Vagina (tissue), 2 donors: ENCODE measurements around the gene VWA3B. TPM values are rescaled to one million over a fixed set of nuclear protein-coding genes. Genes with fewer than 3 reads are reported as not detected.

ENCODE experiments used
- DNase-seq, 2 donors: peaks; one replicate each; pipeline ENCODE4 v3.0.0-alpha.2; 2017; ENCODE audit errors: extremely low spot score in 2 of 2
- H3K27ac ChIP-seq: fragments of 200-600 bp; sonication (generic); one replicate; pipeline ENCODE4 v1.5.1; 2019
- H3K27me3 ChIP-seq: fragments of 200-600 bp; sonication (generic); one replicate; pipeline ENCODE4 v1.5.1; 2019
- H3K36me3 ChIP-seq, 2 donors: fragments of 200-600 bp; sonication (generic); one replicate each; pipeline ENCODE4 v1.5.1; 2017 to 2019
- H3K4me1 ChIP-seq: fragments of 200-600 bp; sonication (generic); one replicate; pipeline ENCODE4 v1.5.1; 2019
- H3K4me3 ChIP-seq, 2 donors: fragments of 200-600 bp; sonication (generic); 1 replicate in 1 of 2; 2 replicates in 1 of 2; pipeline ENCODE4 v1.5.1; 2016 to 2019
- H3K9me3 ChIP-seq: fragments of 200-600 bp; sonication (generic); one replicate; pipeline ENCODE4 v1.5.1; 2019
- POLR2A ChIP-seq, 2 donors: fragments of 450-650 bp; IDR thresholded peaks; one replicate each; pipeline ENCODE4 v1.6.1; 2017; ENCODE audit warnings: antibody characterized with exemption in 2 of 2, mild to moderate bottlenecking in 2 of 2, moderate library complexity in 2 of 2
- POLR2AphosphoS5 ChIP-seq, 2 donors: sonication (generic); formaldehyde crosslinking; IDR thresholded peaks; one replicate each; pipeline ENCODE4 v1.9.0; 2017; ENCODE audit warnings: antibody characterized with exemption in 2 of 2, mild to moderate bottlenecking in 2 of 2, low read depth in 1 of 2; ENCODE audit not compliant: insufficient read depth in 1 of 2
- intact Hi-C: fragments of 100-400 bp; cut with DNase I; formaldehyde crosslinking; loops from one replicate; pipeline ENCODE4 v1.15.1; 2023
- total RNA-seq: library from RNA; depleted of rRNA; stranded (reverse); fragments of >200 nt; gene quantifications from one replicate; pipeline ENCODE4 v1.2.3, GENCODE V29; 2016
- TF ChIP-seq, protein P1 (sequence below), 3 experiments: fragments of 450-650 bp in 2 of 3; fragments of 200-600 bp in 1 of 3; sonication (generic) in 1 of 3; IDR thresholded peaks; one replicate each; pipeline ENCODE4 v1.5.1; 2017 to 2019; ENCODE audit warnings: antibody characterized with exemption in 3 of 3, mild to moderate bottlenecking in 2 of 3, moderate library complexity in 2 of 3

Gene VWA3B
- total RNA-seq, 1 donor from 2014 or later, result not detected

DNA sequence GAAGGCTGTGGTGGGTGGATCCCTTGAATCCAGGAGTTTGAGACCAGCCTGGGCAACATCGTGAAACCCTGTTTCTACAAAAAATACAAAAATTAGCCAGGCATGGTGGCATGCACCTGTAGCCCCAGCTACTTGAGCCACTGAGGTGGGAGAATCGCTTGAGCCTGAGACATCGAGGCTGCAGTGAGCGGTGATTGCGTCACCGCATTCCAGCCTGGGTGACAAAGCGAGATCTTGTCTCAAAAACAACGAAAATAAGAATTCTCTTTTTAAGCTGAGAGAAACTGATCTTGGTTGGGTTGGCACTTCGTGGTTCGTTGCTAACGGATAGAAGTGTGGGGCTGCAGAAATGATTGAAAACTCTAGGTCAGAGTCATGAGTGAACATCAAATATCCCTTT, 150.0 kb downstream of the VWA3B start:
- intact Hi-C loops, result no loop called here
- Histone ChIP-seq H3K4me1 (no peaks in the 10 kb centered on the region), H3K36me3 (no peaks in the 10 kb centered on the region), H3K27ac (no peak overlapping the region), H3K9me3 (no peaks in the 10 kb centered on the region), H3K4me3 (no peak overlapping the region), H3K27me3 (no peaks in the 10 kb centered on the region)
- no peak for TF ChIP-seq POLR2A (IDR thresholded peaks at IDR 0.05)
- DNase-seq, result no peak

DNA sequence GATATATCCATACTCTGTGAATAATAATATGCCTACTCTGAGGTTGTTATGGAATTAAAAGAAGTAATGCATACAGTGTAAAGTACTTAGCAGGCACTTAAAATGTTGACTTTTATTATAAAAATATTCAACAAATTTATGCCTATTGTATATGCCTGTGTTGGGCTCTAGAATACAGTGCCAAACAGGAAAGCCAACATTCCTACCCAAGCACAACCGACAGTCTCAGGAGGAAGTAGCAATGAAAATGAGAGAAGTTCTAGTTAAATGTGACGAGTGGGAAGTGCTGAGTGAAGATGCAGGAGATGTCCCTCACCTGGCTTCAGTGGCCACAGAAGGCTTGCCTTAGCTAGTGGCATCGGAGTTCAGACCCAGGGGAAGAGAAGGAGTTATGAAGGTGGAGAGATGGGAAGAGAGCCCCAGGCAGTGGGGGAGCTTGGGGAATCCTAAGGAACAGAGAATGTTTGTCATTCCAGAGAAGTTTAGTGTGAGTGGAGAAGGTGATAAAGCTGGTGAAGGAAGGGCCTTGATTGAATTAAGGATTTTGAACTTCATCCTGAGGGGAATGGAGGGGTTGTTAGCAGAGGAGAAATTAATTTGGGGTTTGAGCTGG, 153.9 kb downstream of the VWA3B start:
- DNase-seq, result no peak
- Histone ChIP-seq H3K9me3 (no peaks in the 10 kb centered on the region), H3K36me3 (no peaks in the 10 kb centered on the region), H3K27ac (no peak overlapping the region), H3K4me1 (no peaks in the 10 kb centered on the region), H3K27me3 (no peaks in the 10 kb centered on the region), H3K4me3 (no peak overlapping the region)
- TF ChIP-seq POLR2A (IDR thresholded peaks at IDR 0.05) (no peak), POLR2AphosphoS5 (IDR thresholded peaks at IDR 0.05; ENCODE audit: insufficient read depth in 1 of 2, low read depth in 1 of 2) (no peak)
- TF ChIP-seq, protein P1, sequence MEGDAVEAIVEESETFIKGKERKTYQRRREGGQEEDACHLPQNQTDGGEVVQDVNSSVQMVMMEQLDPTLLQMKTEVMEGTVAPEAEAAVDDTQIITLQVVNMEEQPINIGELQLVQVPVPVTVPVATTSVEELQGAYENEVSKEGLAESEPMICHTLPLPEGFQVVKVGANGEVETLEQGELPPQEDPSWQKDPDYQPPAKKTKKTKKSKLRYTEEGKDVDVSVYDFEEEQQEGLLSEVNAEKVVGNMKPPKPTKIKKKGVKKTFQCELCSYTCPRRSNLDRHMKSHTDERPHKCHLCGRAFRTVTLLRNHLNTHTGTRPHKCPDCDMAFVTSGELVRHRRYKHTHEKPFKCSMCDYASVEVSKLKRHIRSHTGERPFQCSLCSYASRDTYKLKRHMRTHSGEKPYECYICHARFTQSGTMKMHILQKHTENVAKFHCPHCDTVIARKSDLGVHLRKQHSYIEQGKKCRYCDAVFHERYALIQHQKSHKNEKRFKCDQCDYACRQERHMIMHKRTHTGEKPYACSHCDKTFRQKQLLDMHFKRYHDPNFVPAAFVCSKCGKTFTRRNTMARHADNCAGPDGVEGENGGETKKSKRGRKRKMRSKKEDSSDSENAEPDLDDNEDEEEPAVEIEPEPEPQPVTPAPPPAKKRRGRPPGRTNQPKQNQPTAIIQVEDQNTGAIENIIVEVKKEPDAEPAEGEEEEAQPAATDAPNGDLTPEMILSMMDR (IDR thresholded peaks at IDR 0.05), result no peak
- intact Hi-C loops, result no loop called here

DNA sequence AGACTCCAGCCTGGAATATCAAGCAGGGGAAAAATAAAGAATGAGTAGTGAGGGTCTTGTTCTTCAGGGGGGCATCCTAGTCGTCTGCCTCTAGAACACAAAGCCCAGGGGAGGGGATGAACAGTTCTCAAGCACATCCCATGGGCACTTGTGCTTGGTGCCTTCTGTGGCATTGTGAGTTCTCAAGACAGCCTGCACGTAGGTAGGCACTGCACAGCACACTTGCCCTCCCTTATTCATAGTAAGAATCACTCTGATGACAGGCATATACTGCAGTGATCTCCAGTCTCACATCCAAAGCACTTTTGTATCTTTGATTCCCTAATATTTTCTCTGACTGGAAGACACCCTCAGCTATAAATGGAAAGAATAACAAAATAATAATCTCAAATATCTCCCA, 154.6 kb downstream of the VWA3B start:
- Histone ChIP-seq H3K36me3 (no peaks in the 10 kb centered on the region), H3K27ac (no peak overlapping the region), H3K9me3 (no peaks in the 10 kb centered on the region), H3K27me3 (no peaks in the 10 kb centered on the region), H3K4me1 (no peaks in the 10 kb centered on the region), H3K4me3 (no peak overlapping the region)
- no peak for DNase-seq
- intact Hi-C loops, result no loop called here
- TF ChIP-seq, protein P1 (IDR thresholded peaks at IDR 0.05), result no peak
- TF ChIP-seq POLR2AphosphoS5 (IDR thresholded peaks at IDR 0.05; ENCODE audit: insufficient read depth in 1 of 2, low read depth in 1 of 2), result no peak
- TF ChIP-seq POLR2A (IDR thresholded peaks at IDR 0.05), result no peak

DNA sequence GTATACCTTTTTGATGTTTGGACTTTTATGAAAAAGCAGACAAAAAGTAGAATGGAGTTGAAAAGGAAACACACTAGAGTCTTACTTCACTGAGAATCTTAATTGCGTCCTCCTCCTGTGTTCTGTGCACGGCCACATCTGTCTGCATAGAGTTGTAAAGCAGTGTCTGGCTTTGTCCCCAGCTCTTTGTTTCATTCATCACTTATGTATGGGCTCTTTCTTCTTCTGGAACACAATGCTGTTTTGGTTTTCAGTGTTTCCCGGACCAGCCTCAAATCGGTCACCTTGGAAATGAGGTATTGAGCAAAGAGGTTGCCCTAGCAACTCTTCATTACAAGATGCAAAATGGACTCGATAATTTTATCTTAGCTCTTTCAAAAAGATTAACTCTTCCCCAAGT, 155.0 kb downstream of the VWA3B start:
- Histone ChIP-seq H3K27me3 (no peaks in the 10 kb centered on the region), H3K9me3 (no peaks in the 10 kb centered on the region)

DNA sequence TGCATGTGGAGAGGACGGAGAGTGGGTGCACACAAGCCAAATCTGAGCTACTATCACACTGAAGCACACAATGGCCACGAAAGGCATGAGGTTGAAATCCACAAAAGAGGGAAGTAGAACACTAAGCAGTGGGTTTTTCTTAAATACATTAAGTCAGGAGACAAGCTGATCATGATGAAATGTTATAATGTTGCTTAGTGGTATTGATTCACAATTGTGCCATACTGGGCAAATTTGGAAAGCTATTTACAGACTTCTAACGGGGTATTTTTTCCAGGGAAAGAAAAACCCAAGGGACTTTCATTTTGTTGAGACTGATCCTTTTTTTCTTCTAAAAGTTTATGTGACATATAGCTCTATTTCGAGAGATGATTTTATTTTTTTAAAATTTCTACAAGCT, 158.5 kb downstream of the VWA3B start:
- intact Hi-C loops, result no loop called here
- H3K27me3 ChIP-seq, result no peaks in the 10 kb centered on the region
- no peak for TF ChIP-seq POLR2AphosphoS5 (IDR thresholded peaks at IDR 0.05; ENCODE audit: insufficient read depth in 1 of 2, low read depth in 1 of 2)
- TF ChIP-seq POLR2A (IDR thresholded peaks at IDR 0.05), result no peak
- TF ChIP-seq, protein P1 (IDR thresholded peaks at IDR 0.05), result no peak
- no peak for DNase-seq
- no peaks in the 10 kb centered on the region for H3K4me1 ChIP-seq
- H3K9me3 ChIP-seq, result no peaks in the 10 kb centered on the region
- no peak overlapping the region for H3K4me3 ChIP-seq
- no peak overlapping the region for H3K27ac ChIP-seq
- no peaks in the 10 kb centered on the region for H3K36me3 ChIP-seq

More for the DNA sequence above, 155.0 kb downstream of the VWA3B start:
- intact Hi-C loops, result no loop called here
- Histone ChIP-seq H3K4me3 (no peak overlapping the region), H3K36me3 (no peaks in the 10 kb centered on the region), H3K27ac (no peak overlapping the region), H3K4me1 (no peaks in the 10 kb centered on the region)
- TF ChIP-seq POLR2A (IDR thresholded peaks at IDR 0.05) (no peak), POLR2AphosphoS5 (IDR thresholded peaks at IDR 0.05; ENCODE audit: insufficient read depth in 1 of 2, low read depth in 1 of 2) (no peak)
- TF ChIP-seq, protein P1 (IDR thresholded peaks at IDR 0.05), result no peak
- no peak for DNase-seq
